PFSK-1 (cell line): ENCODE measurements around the gene CRIP2.

Experiments
- FOXP2 ChIP-seq: optimal IDR thresholded peaks from 2 replicates; pipeline ENCODE3; 2011; ENCODE audit warnings: borderline replicate concordance, control low read depth, inconsistent platforms; ENCODE audit not compliant: insufficient read depth; ENCODE audit errors: extremely low read length, extremely low read depth
- POLR2AphosphoS5 ChIP-seq: IDR thresholded peaks from 2 replicates; pipeline ENCODE4 v1.6.1; 2012; ENCODE audit warnings: low read depth, mild to moderate bottlenecking, control low read depth, low read length, moderate library complexity
- REST ChIP-seq, 2 experiments: IDR thresholded peaks; 2 replicates each; pipeline versions ENCODE4 v1.6.1 to v1.8.0; 2011 to 2012; ENCODE audit warnings: low read depth in 2 of 2, low read length in 2 of 2, control low read depth in 1 of 2, inconsistent platforms in 1 of 2, mild to moderate bottlenecking in 1 of 2, moderate library complexity in 1 of 2; ENCODE audit not compliant: insufficient read depth in 1 of 2
- SIN3A ChIP-seq: IDR thresholded peaks from 2 replicates; pipeline ENCODE4 v1.6.1; 2012; ENCODE audit warnings: mild to moderate bottlenecking, low read length, moderate library complexity, borderline replicate concordance; ENCODE audit not compliant: insufficient read depth
- TAF1 ChIP-seq: IDR thresholded peaks from 2 replicates; pipeline ENCODE4 v1.6.1; 2012; ENCODE audit warnings: low read length, control low read depth, borderline replicate concordance; ENCODE audit not compliant: insufficient read depth

CRIP2 gene

GRCh38 chr14:105467249-105467941 is 7.2 kb upstream of the CRIP2 start:
- no peak for TF ChIP-seq SIN3A
- TF ChIP-seq REST (IDR thresholded peaks at IDR 0.05; ENCODE audit: insufficient read depth in 1 of 2, low read depth in 2 of 2, low read length in 2 of 2), result no peak
- no peak for TF ChIP-seq POLR2AphosphoS5
- no peak for TF ChIP-seq TAF1
- no peak for TF ChIP-seq FOXP2

GRCh38 chr14:105467942-105468471 is 6.6 kb upstream of the CRIP2 start:
- TF ChIP-seq SIN3A, result no peak
- TF ChIP-seq FOXP2, result no peak
- no peak for TF ChIP-seq REST (IDR thresholded peaks at IDR 0.05; ENCODE audit: insufficient read depth in 1 of 2, low read depth in 2 of 2, low read length in 2 of 2)
- TF ChIP-seq POLR2AphosphoS5, result no peak
- TF ChIP-seq TAF1, result no peak

GRCh38 chr14:105468621-105469241 is 5.9 kb upstream of the CRIP2 start:
- TF ChIP-seq REST (IDR thresholded peaks at IDR 0.05; ENCODE audit: insufficient read depth in 1 of 2, low read depth in 2 of 2, low read length in 2 of 2) (no peak), FOXP2 (no peak), POLR2AphosphoS5 (no peak), SIN3A (no peak), TAF1 (no peak)

GRCh38 chr14:105469456-105470349 is 4.9 kb upstream of the CRIP2 start:
- TF ChIP-seq TAF1 (no peak), SIN3A (no peak), REST (IDR thresholded peaks at IDR 0.05; ENCODE audit: insufficient read depth in 1 of 2, low read depth in 2 of 2, low read length in 2 of 2) (no peak), POLR2AphosphoS5 (no peak), FOXP2 (no peak)
